Kidney glomerular epithelial cell (primary cell): ENCODE results near the gene NUDT21.

Experiments
- DNase-seq: peaks from one replicate; lab custom pipeline; 2025; lab: John Stamatoyannopoulos, UW

The NUDT21 gene

GRCh38 chr16:56462064-56462796, 11.1 kb upstream of the NUDT21 start:
- DNase-seq = no peak

GRCh38 chr16:56460101-56460500, 9.0 kb upstream of the NUDT21 start:
- DNase-seq = no peak

GRCh38 chr16:56457927-56458470, 6.9 kb upstream of the NUDT21 start:
- no peak for DNase-seq

DNA sequence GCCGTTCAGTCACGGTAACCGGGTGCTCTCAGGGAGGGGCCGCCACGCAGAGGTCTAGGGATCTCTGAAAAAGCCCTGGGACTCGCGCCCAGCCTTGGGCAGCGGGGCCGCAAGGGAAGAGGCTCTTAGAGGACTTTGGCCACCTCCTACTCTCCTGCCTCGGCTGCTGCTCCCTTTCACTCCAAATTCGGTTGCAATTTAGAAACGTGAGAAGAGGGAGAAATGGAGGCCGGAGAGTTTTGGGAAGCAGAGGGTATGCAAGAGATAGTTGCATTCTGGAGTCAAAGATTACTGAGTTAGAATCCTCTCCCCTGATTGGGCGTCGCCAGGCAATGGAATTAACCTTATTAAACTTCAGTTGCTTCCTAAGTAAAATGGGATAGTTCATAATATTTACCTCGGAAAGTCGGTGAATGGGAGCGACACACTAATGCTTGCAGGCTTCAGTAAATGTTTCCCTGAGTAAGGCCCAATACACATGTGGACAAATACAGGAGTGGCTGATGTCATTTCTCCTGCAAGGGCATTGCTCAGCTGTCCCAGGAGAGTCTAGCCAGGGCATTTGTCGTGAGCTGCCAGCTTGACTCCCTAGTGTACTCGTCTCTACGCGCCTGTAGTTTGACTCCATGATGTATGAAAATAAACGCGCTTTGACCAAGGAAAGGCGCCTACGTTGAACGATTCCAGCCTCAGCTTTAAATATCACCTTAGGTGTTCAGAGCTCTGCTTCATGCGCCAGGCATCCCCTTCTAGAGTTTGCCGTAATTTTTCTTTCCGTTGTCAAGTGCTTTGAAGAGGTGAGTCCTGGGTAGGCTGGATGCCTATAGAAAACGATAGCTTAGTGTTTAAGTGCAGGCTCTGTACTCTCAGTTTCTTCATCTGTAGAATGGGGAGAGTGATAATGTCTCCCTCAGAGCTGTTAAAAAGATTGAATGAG, 889 bp upstream of the NUDT21 start:
- DNase-seq = peak; percentile 55

- no peak for DNase-seq
These were observed 702 bp downstream of the NUDT21 start for GRCh38 chr16:56450275-56450985.

DNA sequence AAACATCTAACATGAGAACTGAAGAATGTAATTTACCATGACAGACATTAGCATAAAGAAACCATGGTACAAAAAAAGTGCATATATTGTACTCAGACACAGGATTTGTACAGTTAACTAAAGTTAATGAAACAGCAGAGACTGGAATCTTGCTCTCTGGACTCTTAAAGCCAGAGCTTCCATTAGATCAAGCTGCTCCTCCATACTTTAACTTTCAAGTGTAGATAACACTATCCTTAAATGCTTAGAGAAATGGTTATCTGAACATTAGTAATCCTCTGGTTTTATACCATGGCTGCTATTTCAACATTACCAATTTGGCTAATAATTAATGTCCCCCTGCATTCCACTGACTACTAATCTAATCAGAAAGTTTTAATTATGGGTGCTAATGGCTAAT, 3.1 kb downstream of the NUDT21 start:
- no peak for DNase-seq

DNA sequence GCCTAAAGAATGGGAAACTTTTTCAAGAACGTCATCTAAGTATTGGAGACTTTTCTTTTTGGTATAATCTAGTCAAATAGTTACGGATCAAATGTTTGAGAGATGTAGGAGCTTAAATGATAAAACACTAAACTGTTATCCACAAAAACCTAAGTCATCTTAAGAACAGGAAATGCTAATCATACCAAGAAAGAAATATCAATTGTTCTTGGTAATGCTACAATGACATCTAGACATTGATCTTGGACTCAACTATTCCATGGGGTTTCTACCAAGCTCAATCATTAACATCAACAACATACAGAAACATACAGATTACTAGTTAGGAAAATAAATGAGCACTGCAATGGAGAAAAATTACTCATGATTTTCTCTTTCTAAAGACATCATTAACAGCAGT, 3.8 kb downstream of the NUDT21 start:
- DNase-seq = no peak

GRCh38 chr16:56438038-56438437, 13.1 kb downstream of the NUDT21 start:
- DNase-seq = no peak

DNA sequence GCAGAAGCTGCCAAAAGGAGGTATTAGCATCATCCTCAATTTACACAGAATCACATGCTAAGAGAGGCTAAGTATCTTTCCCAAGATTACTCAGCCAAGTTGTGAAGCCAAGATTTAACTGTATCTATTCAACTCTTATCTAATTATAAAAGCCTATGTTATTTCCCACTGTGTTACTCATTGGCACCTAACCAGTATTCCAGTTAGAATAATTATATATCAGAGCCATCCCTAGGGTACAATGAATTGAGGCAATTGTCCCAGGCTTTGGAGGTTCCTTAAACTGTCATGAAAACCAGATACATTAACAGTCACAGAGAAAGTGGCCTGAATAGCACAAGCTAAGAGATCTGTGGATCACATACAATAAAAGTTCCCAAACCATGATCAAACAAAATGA, 14.9 kb downstream of the NUDT21 start:
- no peak for DNase-seq

- no peak for DNase-seq
These were observed 23.0 kb downstream of the NUDT21 start for GRCh38 chr16:56428091-56428490.

GRCh38 chr16:56426585-56426984, 24.5 kb downstream of the NUDT21 start:
- DNase-seq = peak; percentile 15

- peak; percentile 53 for DNase-seq
These were observed 25.7 kb downstream of the NUDT21 start, which contains the start of gene AMFR for GRCh38 chr16:56425439-56425832. Gene AMFR (minus strand): TSS chr16:56425545. CDS start chr16:56425327, 218 bp downstream.

DNA sequence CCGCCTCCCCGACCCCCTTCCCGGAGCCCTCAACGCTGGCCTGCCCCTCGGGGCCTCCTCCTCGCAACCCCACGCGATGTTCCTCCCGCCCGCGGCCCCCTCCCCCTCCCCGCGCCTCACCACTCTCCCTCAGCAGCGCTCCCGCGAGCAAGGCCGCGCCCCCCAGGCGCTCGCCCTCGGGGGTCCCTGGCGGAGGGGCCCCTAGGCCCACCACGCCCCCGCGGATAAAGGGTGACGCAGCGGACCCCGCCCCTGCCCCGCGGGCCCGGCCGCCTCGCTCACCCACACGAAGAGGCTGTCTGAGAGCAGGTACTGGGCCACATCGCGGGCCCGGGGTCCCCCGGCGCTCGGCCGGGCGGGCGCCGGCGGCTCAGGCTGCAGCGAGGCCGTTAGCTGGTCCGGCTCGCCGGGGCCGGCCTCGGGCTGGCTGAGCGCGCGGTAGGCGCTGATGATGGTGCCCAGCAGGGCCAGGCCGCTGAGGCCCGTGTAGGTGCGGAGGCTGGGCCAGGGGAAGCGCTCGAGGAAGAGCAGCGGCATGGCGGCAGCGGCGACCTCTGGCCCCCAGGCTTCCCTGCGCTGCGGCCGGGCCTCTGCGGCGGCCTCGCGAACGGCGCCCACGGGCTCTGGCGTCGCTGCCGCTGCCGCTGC, 26.2 kb downstream of the NUDT21 start:
- DNase-seq = no peak

- DNase-seq = no peak
These were observed 26.7 kb downstream of the NUDT21 start for GRCh38 chr16:56424404-56424764.

GRCh38 chr16:56423584-56424403, 27.3 kb downstream of the NUDT21 start:
- no peak for DNase-seq

GRCh38 chr16:56422896-56423441, 28.2 kb downstream of the NUDT21 start:
- DNase-seq = no peak

- no peak for DNase-seq
These were observed 29.0 kb downstream of the NUDT21 start for GRCh38 chr16:56421976-56422669.

DNA sequence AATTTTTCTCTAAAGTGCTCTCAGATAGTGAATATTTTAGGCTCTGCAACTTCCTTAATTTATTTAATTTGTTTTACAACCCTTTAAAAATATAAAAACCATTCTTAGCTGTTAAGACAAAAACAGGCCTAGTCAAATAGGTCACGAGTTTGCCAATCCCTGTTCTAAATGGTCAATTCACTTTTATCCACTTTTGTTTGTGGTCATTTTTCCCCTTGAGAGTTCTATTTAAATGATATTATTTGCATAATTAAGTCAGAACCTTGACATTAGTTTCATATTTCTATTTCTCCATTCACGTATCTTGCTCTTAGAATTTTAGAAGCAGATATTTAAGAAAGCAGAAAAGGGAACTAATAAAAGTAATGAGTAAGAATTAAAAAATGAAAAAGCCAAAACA, 29.8 kb downstream of the NUDT21 start:
- no peak for DNase-seq

DNA sequence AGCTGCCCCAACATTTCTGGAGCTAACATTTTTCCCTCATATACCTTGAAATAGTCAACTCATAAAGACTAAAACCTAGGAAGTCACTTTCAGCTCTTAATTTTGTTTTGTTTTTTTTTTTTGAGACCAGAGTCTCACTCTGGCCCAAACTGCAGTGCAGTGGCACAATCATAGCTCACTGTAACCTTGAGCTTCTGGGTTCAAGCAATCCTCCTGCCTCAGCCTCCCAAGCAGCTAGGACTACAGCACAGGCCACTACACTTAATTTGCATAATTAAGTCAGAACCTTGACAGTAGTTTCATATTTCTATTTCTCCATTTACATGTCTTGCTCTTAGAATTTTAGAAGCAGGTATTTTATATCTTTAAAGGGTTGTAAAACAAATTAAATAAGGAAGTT, 30.5 kb downstream of the NUDT21 start:
- DNase-seq = no peak
